HuH-7 (cell line): Measurements from ENCODE around the gene UCN3.
"Not testable (repeated sequence)": the region's sequence is repeated elsewhere in the genome, so short reads cannot be mapped to it uniquely, and the experiment has no call there.

Experiments
- DNase-seq: peaks from one replicate; pipeline ENCODE4 v3.0.0; 2011; ENCODE audit warnings: low spot score

UCN3 gene

GRCh38 chr10:5369362-5370158 lies 4.8 kb downstream of the UCN3 start:
- DNase-seq = no peak

- DNase-seq = no peak
These were observed 6.0 kb downstream of the UCN3 start for GRCh38 chr10:5370493-5371352.

GRCh38 chr10:5373307-5373706 lies 8.5 kb downstream of the UCN3 start:
- DNase-seq = no peak

- peak; percentile 48 for DNase-seq
These were observed 9.3 kb downstream of the UCN3 start for GRCh38 chr10:5373891-5374611.

GRCh38 chr10:5376450-5376849 lies 11.7 kb downstream of the UCN3 start:
- DNase-seq = no peak

- DNase-seq = not testable (repeated sequence)
These were observed 14.4 kb downstream of the UCN3 start for GRCh38 chr10:5379202-5379601.

- not testable (repeated sequence) for DNase-seq
These were observed 15.6 kb downstream of the UCN3 start for GRCh38 chr10:5380395-5380794.

- no peak for DNase-seq
These were observed 16.4 kb downstream of the UCN3 start for GRCh38 chr10:5381187-5381586.

GRCh38 chr10:5385224-5385623 lies 20.5 kb downstream of the UCN3 start:
- no peak for DNase-seq

- DNase-seq = no peak
These were observed 22.4 kb downstream of the UCN3 start for GRCh38 chr10:5387169-5387568.

GRCh38 chr10:5390607-5391205 lies 25.9 kb downstream of the UCN3 start:
- DNase-seq = no peak

- no peak for DNase-seq
These were observed 27.0 kb downstream of the UCN3 start for GRCh38 chr10:5391790-5392189.

GRCh38 chr10:5393529-5393928 lies 28.8 kb downstream of the UCN3 start:
- no peak for DNase-seq

GRCh38 chr10:5395168-5395567 lies 30.4 kb downstream of the UCN3 start:
- no peak for DNase-seq

GRCh38 chr10:5396556-5397300 lies 32.0 kb downstream of the UCN3 start:
- no peak for DNase-seq

- no peak for DNase-seq
These were observed 34.6 kb downstream of the UCN3 start for GRCh38 chr10:5399332-5399731.

GRCh38 chr10:5400468-5401240 lies 35.9 kb downstream of the UCN3 start:
- DNase-seq = no peak

- DNase-seq = no peak
These were observed 38.0 kb downstream of the UCN3 start for GRCh38 chr10:5402798-5403197.

GRCh38 chr10:5404208-5405041 lies 39.7 kb downstream of the UCN3 start, which contains the start of gene TUBAL3:
TSS of gene TUBAL3 (minus strand) at chr10:5404828. CDS start at chr10:5404792, 36 bp downstream.
- DNase-seq = no peak

GRCh38 chr10:5406918-5407317 lies 42.2 kb downstream of the UCN3 start:
- DNase-seq = no peak
